ENCODE measurements around the gene PRKG2. TPM values are rescaled to one million over a fixed set of nuclear protein-coding genes. Genes with fewer than 3 reads are reported as not detected.

The PRKG2 gene
- total RNA-seq, 2 donors from 2014 or later: 0.99 to 2.9 TPM

DNA sequence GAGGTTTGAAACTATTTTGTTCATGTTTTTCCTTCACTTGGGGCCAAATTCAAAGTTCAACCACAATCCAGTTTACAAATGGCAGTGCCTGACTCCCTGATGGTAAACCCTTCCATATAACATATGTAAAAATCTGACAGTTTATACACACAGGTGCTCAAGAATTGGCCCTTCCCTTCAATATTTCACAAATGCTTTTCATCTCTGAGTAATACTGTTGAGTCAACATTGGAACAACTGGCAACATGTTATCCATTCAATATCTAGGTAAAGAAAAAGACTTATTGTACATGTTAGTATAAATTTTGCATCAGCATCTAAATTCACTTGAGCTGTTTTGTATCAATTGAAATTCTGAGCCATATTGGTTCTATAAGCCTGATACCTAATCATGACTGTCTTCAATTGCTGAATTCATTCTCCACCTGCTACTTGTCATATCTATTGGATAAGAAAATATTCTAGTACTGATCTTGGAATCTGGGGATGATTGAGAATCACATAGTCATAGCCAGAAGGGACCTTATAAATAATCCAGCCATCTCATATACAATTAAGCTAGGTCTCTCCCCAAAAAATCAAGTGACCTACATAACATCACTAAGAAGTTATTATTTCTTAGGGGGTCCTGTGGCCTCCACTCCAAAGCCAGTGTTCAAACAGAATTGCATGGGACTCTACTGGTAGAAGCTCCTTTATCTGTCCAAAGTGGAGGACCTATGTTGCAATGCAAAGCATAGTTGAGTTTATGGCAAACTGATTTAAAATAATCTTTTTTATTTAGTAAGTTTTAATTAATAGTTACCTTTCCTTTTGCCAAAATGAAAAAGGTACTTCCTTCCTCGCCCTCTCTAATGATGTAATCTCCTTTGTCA, 61.9 kb downstream of the PRKG2 start:
- Histone ChIP-seq H3K36me3 (replicated peaks in 1 of 2; ENCODE audit: insufficient read depth in 1 of 2, low read depth in 2 of 2) (no peaks in the 10 kb centered on the region), H3K9me3 (no peaks in the 10 kb centered on the region), H3K27ac (peak overlapping the region in 1 of 4 donors; percentile 21), H3K4me3 (no peak overlapping the region), H3K4me1 (no peaks in the 10 kb centered on the region), H3K27me3 (no peaks in the 10 kb centered on the region)
- TF ChIP-seq CTCF (IDR thresholded peaks at IDR 0.05) (no peak), POLR2A (IDR thresholded peaks at IDR 0.05) (no peak)
- ATAC-seq: no peak
- DNase-seq: no peak
- intact Hi-C loops (cut with DNase I): no loop called here
- WGBS, 2 donors: 55 to 60% methylated on average over 1 of the region's 1 CpG

DNA sequence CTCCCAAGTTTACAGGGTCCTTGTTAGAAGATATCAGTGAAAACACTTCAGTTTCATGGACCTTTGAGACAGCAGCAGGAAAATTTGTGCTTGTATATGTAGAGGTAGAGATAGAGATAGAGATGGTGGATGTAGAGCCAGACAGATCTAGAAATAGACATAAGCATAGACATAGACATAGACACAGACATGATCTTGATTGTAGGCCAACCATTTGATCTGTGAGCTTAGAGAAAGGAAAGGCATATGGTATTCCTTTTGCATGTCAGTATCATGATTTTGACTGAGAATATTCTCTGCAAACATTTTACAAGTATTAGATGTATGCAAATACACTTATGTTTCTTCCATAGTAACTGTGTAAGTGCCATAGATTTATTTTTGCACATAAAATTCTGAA, 65.0 kb downstream of the PRKG2 start:
- no peak for TF ChIP-seq POLR2A (IDR thresholded peaks at IDR 0.05)
- no peak for TF ChIP-seq CTCF (IDR thresholded peaks at IDR 0.05)
- no peak for DNase-seq
- intact Hi-C loops (cut with DNase I): no loop called here

DNA sequence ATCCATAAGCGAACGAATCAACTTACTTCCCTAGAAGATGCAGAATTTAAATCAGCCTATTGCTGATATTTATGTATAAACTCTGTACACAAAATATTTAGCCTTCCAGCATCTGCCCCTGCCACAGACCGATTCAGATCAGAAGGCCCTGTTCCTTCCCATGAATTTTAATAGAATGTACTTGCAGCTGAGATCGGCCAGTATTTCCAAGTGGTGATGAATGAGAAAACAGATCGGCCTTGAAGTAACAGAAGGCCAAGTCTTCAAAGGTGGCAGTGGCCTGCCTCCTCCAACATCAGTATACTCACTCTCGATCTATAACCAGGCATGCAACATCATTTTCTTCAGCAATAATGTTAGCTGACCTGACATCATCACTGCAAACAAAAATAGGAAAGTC, 66.4 kb downstream of the PRKG2 start:
- DNase-seq (no peak), ATAC-seq (no peak)
- 69 to 72% methylated on average over 6 of the region's 6 CpGs for WGBS, 2 donors
- Histone ChIP-seq H3K27ac (no peak overlapping the region), H3K36me3 (replicated peaks in 1 of 2; ENCODE audit: insufficient read depth in 1 of 2, low read depth in 2 of 2) (no peaks in the 10 kb centered on the region), H3K4me1 (no peaks in the 10 kb centered on the region), H3K9me3 (no peaks in the 10 kb centered on the region), H3K27me3 (no peaks in the 10 kb centered on the region), H3K4me3 (no peak overlapping the region)
- intact Hi-C loops (cut with DNase I): no loop called here
- TF ChIP-seq POLR2A (IDR thresholded peaks at IDR 0.05) (no peak), CTCF (IDR thresholded peaks at IDR 0.05) (no peak)

More for the DNA sequence above, 65.0 kb downstream of the PRKG2 start:
- H3K27ac ChIP-seq: no peak overlapping the region
- no peak for ATAC-seq
- no peaks in the 10 kb centered on the region for H3K9me3 ChIP-seq
- no peak overlapping the region for H3K4me3 ChIP-seq
- no peaks in the 10 kb centered on the region for H3K36me3 ChIP-seq (replicated peaks in 1 of 2; ENCODE audit: insufficient read depth in 1 of 2, low read depth in 2 of 2)
- no peaks in the 10 kb centered on the region for H3K4me1 ChIP-seq
- no peaks in the 10 kb centered on the region for H3K27me3 ChIP-seq

GRCh38 chr4:81146466-81146865, 68.6 kb downstream of the PRKG2 start:
- no peak for DNase-seq
- no peak for ATAC-seq
- H3K4me1 ChIP-seq: no peaks in the 10 kb centered on the region
- H3K9me3 ChIP-seq: no peaks in the 10 kb centered on the region
- no peak overlapping the region for H3K27ac ChIP-seq
- no peak overlapping the region for H3K4me3 ChIP-seq
- TF ChIP-seq POLR2A (IDR thresholded peaks at IDR 0.05) (no peak), CTCF (IDR thresholded peaks at IDR 0.05) (no peak)
- intact Hi-C loops (cut with DNase I): no loop called here
- H3K36me3 ChIP-seq (replicated peaks in 1 of 2; ENCODE audit: insufficient read depth in 1 of 2, low read depth in 2 of 2): no peaks in the 10 kb centered on the region
- H3K27me3 ChIP-seq: no peaks in the 10 kb centered on the region

DNA sequence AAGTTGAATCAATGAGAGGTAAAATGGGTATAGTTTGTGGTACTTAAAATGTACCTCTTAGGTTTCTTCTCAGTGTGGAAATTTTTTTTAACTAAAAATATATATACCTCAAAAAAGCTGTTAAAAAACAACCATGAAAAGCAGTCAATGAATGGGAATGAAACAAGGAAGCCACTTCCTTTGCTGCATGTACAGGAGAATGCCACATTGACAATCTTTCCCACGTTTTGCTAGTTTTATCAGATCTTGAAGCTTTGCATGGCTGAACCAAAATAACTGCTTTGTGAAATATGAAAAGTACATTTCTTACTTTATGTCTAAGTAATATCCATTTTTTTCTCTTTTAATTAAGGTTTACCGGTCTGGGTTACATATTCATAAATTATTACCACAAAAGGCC, 71.8 kb downstream of the PRKG2 start:
- no peak for ATAC-seq

More for the DNA sequence above, 71.8 kb downstream of the PRKG2 start:
- TF ChIP-seq POLR2A (IDR thresholded peaks at IDR 0.05) (no peak), CTCF (IDR thresholded peaks at IDR 0.05) (no peak)
- H3K9me3 ChIP-seq: no peaks in the 10 kb centered on the region
- intact Hi-C loops (cut with DNase I): no loop called here
- no peaks in the 10 kb centered on the region for H3K27me3 ChIP-seq
- 66 to 68% methylated on average over 2 of the region's 2 CpGs for WGBS, 2 donors
- no peak overlapping the region for H3K4me3 ChIP-seq
- H3K27ac ChIP-seq: no peak overlapping the region
- no peak for DNase-seq
- H3K36me3 ChIP-seq (replicated peaks in 1 of 2; ENCODE audit: insufficient read depth in 1 of 2, low read depth in 2 of 2): no peaks in the 10 kb centered on the region
- H3K4me1 ChIP-seq: no peaks in the 10 kb centered on the region
